GM12878 (cell line): ENCODE measurements around the gene USP47. TPM values are rescaled to one million over a fixed set of nuclear protein-coding genes. Genes with fewer than 3 reads are reported as not detected.

Experiments used
- ATAC-seq: fragments of 200-7000 bp; cut with Tn5 transposase; 3 replicates; pipeline ENCODE4 v1.9.1; 2020; ENCODE audit warnings: mild to moderate bottlenecking, moderate library complexity
- BruUV-seq: library from RNA; stranded (reverse); fragments of 400-500 nt; replicated peaks from 2 replicates; lab custom pipeline; 2021; lab: Mats Ljungman, UMichigan
- CTCF ChIA-PET: fragments of 300-600 bp; sonication (Branson Sonifier 250); formaldehyde crosslinking; extraction: SDS; loops from one replicate; lab custom pipeline; 2021; ENCODE audit warnings: inconsistent platforms; lab: Yijun Ruan, JAX
- POLR2A ChIA-PET: fragments of 350-600 bp; formaldehyde crosslinking; extraction: SDS; loops from one replicate; lab custom pipeline; 2021; ENCODE audit warnings: inconsistent platforms; lab: Charles Lee
- RAD21 ChIA-PET: fragments of 300-600 bp; sonication (Branson Sonifier 250); formaldehyde crosslinking; loops from one replicate; lab custom pipeline; 2023; ENCODE audit warnings: antibody characterized with exemption; ENCODE audit not compliant: unreplicated experiment; lab: Charles Lee
- SMC1A ChIA-PET: fragments of 300-600 bp; sonication (Branson Sonifier 250); formaldehyde crosslinking; loops from one replicate; lab custom pipeline; 2023; ENCODE audit not compliant: unreplicated experiment, uncharacterized antibody; lab: Charles Lee
- DNase-seq: peaks from one replicate; pipeline ENCODE4 v3.0.0-alpha.2; 2011; ENCODE audit warnings: low read depth, low spot score
- FAIRE-seq: peaks from 3 replicates; lab custom pipeline; 2011; peaks lifted over from hg19 to GRCh38; lab: Jason Lieb, UNC
- H2AFZ ChIP-seq: 2 replicates; pipeline ENCODE4 v1.6.0; 2011; ENCODE audit warnings: low read depth, low read length, control low read depth; ENCODE audit not compliant: control insufficient read depth
- H3K27ac ChIP-seq: 2 replicates; pipeline ENCODE4 v1.5.1; 2011; ENCODE audit warnings: control low read depth; ENCODE audit not compliant: control insufficient read depth, insufficient read depth
- H3K27me3 ChIP-seq, 2 experiments: replicated peaks in 1 of 2; 2 replicates each; pipeline versions ENCODE4 v1.6.0 to v1.6.1; 2011; ENCODE audit warnings: low read length in 1 of 2; ENCODE audit not compliant: control insufficient read depth in 2 of 2, insufficient read depth in 2 of 2
- H3K36me3 ChIP-seq, 2 experiments: 2 replicates each; pipeline ENCODE4 v1.5.1; 2011; ENCODE audit warnings: low read length in 1 of 2; ENCODE audit not compliant: control insufficient read depth in 2 of 2, insufficient read depth in 2 of 2
- H3K4me1 ChIP-seq: 2 replicates; pipeline ENCODE4 v1.6.1; 2011; ENCODE audit warnings: mild to moderate bottlenecking, low read length, moderate library complexity, mixed read lengths; ENCODE audit not compliant: control insufficient read depth, insufficient read depth
- H3K4me2 ChIP-seq: 2 replicates; pipeline ENCODE4 v1.6.0; 2011; ENCODE audit warnings: control low read depth; ENCODE audit not compliant: control insufficient read depth, insufficient read depth
- H3K4me3 ChIP-seq: fragments of 200-600 bp; sonication (generic); 2 replicates; pipeline ENCODE4 v1.5.1; 2016
- H3K79me2 ChIP-seq: 2 replicates; pipeline ENCODE4 v1.6.0; 2011; ENCODE audit warnings: low read length; ENCODE audit not compliant: control insufficient read depth, insufficient read depth
- H3K9ac ChIP-seq: 2 replicates; pipeline ENCODE4 v1.8.0; 2011; ENCODE audit warnings: low read length, control low read depth, mixed read lengths; ENCODE audit not compliant: control insufficient read depth, insufficient read depth
- H3K9me3 ChIP-seq: replicated peaks from 3 replicates; pipeline ENCODE4 v1.5.1; 2011; ENCODE audit warnings: mild to moderate bottlenecking, low read length; ENCODE audit not compliant: control insufficient read depth, insufficient read depth
- H4K20me1 ChIP-seq: 2 replicates; pipeline ENCODE4 v1.6.0; 2011; ENCODE audit not compliant: control insufficient read depth, insufficient read depth
- ATF3 ChIP-seq: IDR thresholded peaks from 2 replicates; pipeline ENCODE4 v1.6.1; 2011; ENCODE audit warnings: low read depth, mild to moderate bottlenecking, low read length, moderate library complexity, borderline replicate concordance; ENCODE audit errors: extremely low read depth
- CREM ChIP-seq: IDR thresholded peaks from 2 replicates; pipeline ENCODE4 v1.6.1; 2014; ENCODE audit warnings: antibody characterized with exemption, low read depth
- HDAC2 ChIP-seq: fragments of 200-600 bp; sonication (generic); IDR thresholded peaks from 2 replicates; pipeline ENCODE4 v1.6.1; 2017
- KAT2A ChIP-seq: conservative IDR thresholded peaks from 2 replicates; pipeline ENCODE4 v1.6.1; 2011; ENCODE audit warnings: low read depth, low read length; ENCODE audit not compliant: control insufficient read depth
- POLR2AphosphoS2 ChIP-seq: IDR thresholded peaks from 2 replicates; pipeline ENCODE4 v1.6.1; 2011; ENCODE audit warnings: low read depth, mild to moderate bottlenecking, low read length, improper control_type of control experiment, moderate library complexity
- RB1 ChIP-seq: fragments of 450-650 bp; formaldehyde crosslinking; IDR thresholded peaks from 2 replicates; pipeline ENCODE4 v1.6.1; 2017; ENCODE audit warnings: mild to moderate bottlenecking, borderline replicate concordance
- SIN3A ChIP-seq: IDR thresholded peaks from 2 replicates; pipeline ENCODE4 v1.6.1; 2012; ENCODE audit warnings: low read depth, low read length, improper control_type of control experiment
- SMARCA5 ChIP-seq: fragments of 450-650 bp; IDR thresholded peaks from 2 replicates; pipeline ENCODE4 v1.6.1; 2017; ENCODE audit warnings: mild to moderate bottlenecking
- TBL1XR1 ChIP-seq: IDR thresholded peaks from 2 replicates; pipeline ENCODE4 v1.6.1; 2012; ENCODE audit warnings: low read depth, low read length, improper control_type of control experiment
- USF2 ChIP-seq: IDR thresholded peaks from 2 replicates; pipeline ENCODE4 v1.6.1; 2011; ENCODE audit warnings: low read depth, low read length, improper control_type of control experiment, borderline replicate concordance
- WRNIP1 ChIP-seq: IDR thresholded peaks from 2 replicates; pipeline ENCODE4 v1.6.1; 2011; ENCODE audit warnings: low read depth, low read length, improper control_type of control experiment, borderline replicate concordance
- ZNF207 ChIP-seq: fragments of 450-650 bp; IDR thresholded peaks from 2 replicates; pipeline ENCODE4 v1.6.1; 2014; ENCODE audit warnings: antibody characterized with exemption, mild to moderate bottlenecking, borderline replicate concordance
- WGBS: methylation state at CpG from one replicate; pipeline ENCODE4 v1.1.6; 2016; ENCODE audit warnings: low lambda C conversion rate; ENCODE audit not compliant: insufficient replicate concordance, insufficient coverage; ENCODE audit errors: missing lambda C conversion rate; 5-methylcytosine and 5-hydroxymethylcytosine counted together
- in situ Hi-C: fragments of 300-500 bp; cut with MboI; formaldehyde crosslinking; loops from 9 replicates; pipeline ENCODE4 v1.14.3; 2018; ENCODE audit warnings: mixed read lengths
- intact Hi-C: fragments of 100-400 bp; cut with micrococcal nuclease; formaldehyde crosslinking; loops from one replicate; pipeline ENCODE4 v1.14.2; 2022; ENCODE audit not compliant: unreplicated experiment
- polyA plus RNA-seq, 11 experiments: library from polyadenylated mRNA; depleted of rRNA in 4 of 11; unstranded in 6 of 11; stranded (reverse) in 5 of 11; fragments of >200 nt; fragmentation: Nextera tagmentation in 4 of 11; fragmentation: Illumina TruSeq in 1 of 11; extraction: Ambion mirVana in 4 of 11; extraction: Trizol in 1 of 11; gene quantifications; 1 replicate in 1 of 11; 2 replicates in 10 of 11; pipeline versions ENCODE4 v1.2.1 to v1.2.3, GENCODE V29; 2011 to 2016; ENCODE audit warnings: inconsistent platforms in 2 of 11, missing spikeins in 2 of 11, low read depth in 1 of 11
- total RNA-seq, 4 experiments: library from RNA; depleted of rRNA in 3 of 4; stranded (reverse); fragments of >200 nt in 3 of 4; fragmentation: Illumina TruSeq in 1 of 4; extraction: Trizol in 1 of 4; gene quantifications; 2 replicates each; pipeline versions ENCODE4 v1.2.1 to v1.2.3, GENCODE V29; 2013 to 2021

The USP47 gene
- total and polyA plus RNA-seq, 10 of the 15 experiments (the other 5 are each of a cell fraction or from before 2014, with no cell fraction given) = 13.9 to 54.0 (median 31.6) TPM

- ChIA-PET CTCF (interaction anchor here (1.4 to 1.8 kb wide), 2 partner anchors 9 to 38 kb away, joined by 4 to 5 read pairs; no protein-coding TSS in a partner anchor), POLR2A (no interaction called here), RAD21 (no interaction called here), SMC1A (interaction anchor here (1.2 to 1.3 kb wide), 2 partner anchors 10 to 283 kb away, joined by 3 to 4 read pairs; no protein-coding TSS in a partner anchor)
- H2AFZ ChIP-seq = no peak overlapping the region
- DNase-seq (no peak), ATAC-seq (no peak), FAIRE-seq (no peak)
- no peaks in the 10 kb centered on the region for H3K79me2 ChIP-seq
- peaks cover 2 to 12% of the 10 kb centered on the region in 2 experiments for H3K27me3 ChIP-seq
- intact Hi-C loops (no loop called here), in situ Hi-C loops (no loop called here)
- no peak overlapping the region for H3K9ac ChIP-seq
- H3K4me3 ChIP-seq = no peak overlapping the region
- H3K9me3 ChIP-seq = no peaks in the 10 kb centered on the region
- no peak overlapping the region for H3K4me2 ChIP-seq
- H3K27ac ChIP-seq = no peak overlapping the region
- no peaks in the 10 kb centered on the region for H3K4me1 ChIP-seq
- no TSS peak for BruUV-seq
- no peaks in the 10 kb centered on the region for H4K20me1 ChIP-seq
- no peaks in the 10 kb centered on the region for H3K36me3 ChIP-seq
- WGBS = 83% methylated on average over 1 of the region's 1 CpG
- TF ChIP-seq POLR2AphosphoS2 (no peak), RB1 (no peak), USF2 (no peak), ATF3 (no peak), ZNF207 (no peak), HDAC2 (no peak), SIN3A (no peak), WRNIP1 (no peak), TBL1XR1 (no peak), KAT2A (no peak), SMARCA5 (no peak), CREM (no peak)
These were observed 163.7 kb downstream of the USP47 start for GRCh38 chr11:12005476-12005875.
